PC-3 (cell line): Measurements from ENCODE around the gene CELA2B. TPM values are rescaled to one million over a fixed set of nuclear protein-coding genes. Genes with fewer than 3 reads are reported as not detected.

ENCODE experiments used
- ATAC-seq: fragments of 200-7000 bp; cut with Tn5 transposase; 2 replicates; pipeline ENCODE4 v1.9.1; 2020; ENCODE audit warnings: mild to moderate bottlenecking, moderate library complexity
- BruUV-seq: library from RNA; stranded (reverse); fragments of 400-500 nt; replicated peaks from 2 replicates; lab custom pipeline; 2021; lab: Mats Ljungman, UMichigan
- CTCF ChIA-PET: fragments of 300-600 bp; sonication (Branson Sonifier 250); formaldehyde crosslinking; loops from one replicate; lab custom pipeline; 2022; ENCODE audit warnings: antibody characterized with exemption; lab: Charles Lee
- POLR2A ChIA-PET: fragments of 300-600 bp; sonication (Branson Sonifier 250); formaldehyde crosslinking; loops from one replicate; lab custom pipeline; 2022; ENCODE audit warnings: antibody characterized with exemption; ENCODE audit not compliant: unreplicated experiment; lab: Charles Lee
- DNase-seq: peaks from one replicate; pipeline ENCODE4 v3.0.0-alpha.2; 2015
- H2AFZ ChIP-seq: fragments of 300-600 bp; sonication (generic); 2 replicates; pipeline ENCODE4 v1.6.0; 2016; ENCODE audit warnings: antibody characterized with exemption, low read length
- H3F3A ChIP-seq: fragments of 300-600 bp; sonication (generic); one replicate; pipeline ENCODE4 v1.6.0; 2017; ENCODE audit warnings: antibody characterized with exemption, low read length, control low read depth, mild to moderate bottlenecking; ENCODE audit not compliant: unreplicated experiment
- H3K27ac ChIP-seq: fragments of 300-600 bp; sonication (generic); 2 replicates; pipeline ENCODE4 v1.5.1; 2016; ENCODE audit warnings: mild to moderate bottlenecking, low read length
- H3K27me3 ChIP-seq: fragments of 300-600 bp; sonication (generic); 2 replicates; pipeline ENCODE4 v1.6.1; 2016; ENCODE audit warnings: low read length, mixed read lengths
- H3K36me3 ChIP-seq: fragments of 300-600 bp; sonication (generic); 2 replicates; pipeline ENCODE4 v1.6.1; 2016; ENCODE audit warnings: low read depth, mixed run types, low read length, mixed read lengths
- H3K4me1 ChIP-seq: fragments of 300-600 bp; sonication (generic); 2 replicates; pipeline ENCODE4 v1.5.1; 2016; ENCODE audit warnings: low read length; ENCODE audit not compliant: insufficient read depth
- H3K4me2 ChIP-seq: fragments of 300-600 bp; sonication (generic); 2 replicates; pipeline ENCODE4 v1.6.0; 2016; ENCODE audit warnings: low read length
- H3K4me3 ChIP-seq: fragments of 300-600 bp; sonication (generic); 2 replicates; pipeline ENCODE4 v1.5.1; 2016; ENCODE audit warnings: mild to moderate bottlenecking, low read length, mixed read lengths
- H3K79me2 ChIP-seq: fragments of 300-600 bp; sonication (generic); 2 replicates; pipeline ENCODE4 v1.6.1; 2017; ENCODE audit warnings: low read length, mixed read lengths
- H3K9ac ChIP-seq: fragments of 300-600 bp; sonication (generic); 2 replicates; pipeline ENCODE4 v1.6.0; 2016; ENCODE audit warnings: mild to moderate bottlenecking, low read length
- H3K9me2 ChIP-seq: fragments of 300-600 bp; sonication (generic); replicated peaks from 2 replicates; pipeline ENCODE4 v1.6.1; 2016; ENCODE audit warnings: mixed run types, low read length, mixed read lengths
- H3K9me3 ChIP-seq: fragments of 300-600 bp; sonication (generic); 2 replicates; pipeline ENCODE4 v1.6.1; 2016; ENCODE audit warnings: low read length, mixed read lengths
- H4K20me1 ChIP-seq: fragments of 300-600 bp; sonication (generic); 2 replicates; pipeline ENCODE4 v1.6.1; 2016; ENCODE audit warnings: low read length, mixed read lengths
- CTCF ChIP-seq: fragments of 300-600 bp; sonication (generic); conservative IDR thresholded peaks from 2 replicates; pipeline ENCODE4 v1.5.1; 2017; ENCODE audit warnings: antibody characterized with exemption, low read depth, mild to moderate bottlenecking, low read length
- EZH2 ChIP-seq: fragments of 300-600 bp; sonication (generic); IDR thresholded peaks from one replicate; pipeline ENCODE4 v1.6.1; 2017; ENCODE audit warnings: antibody characterized with exemption, mild to moderate bottlenecking, low read length; ENCODE audit not compliant: unreplicated experiment
- EZH2phosphoT487 ChIP-seq: fragments of 300-600 bp; sonication (generic); IDR thresholded peaks from 2 replicates; pipeline ENCODE4 v1.6.1; 2018; ENCODE audit warnings: mild to moderate bottlenecking, antibody characterized with exemption, low read length, borderline replicate concordance
- intact Hi-C: fragments of 100-400 bp; cut with micrococcal nuclease; formaldehyde crosslinking; loops from 2 replicates; pipeline ENCODE4 v1.9.0; 2023
- total RNA-seq: library from RNA; depleted of rRNA; stranded (reverse); fragments of >200 nt; gene quantifications from 2 replicates; pipeline ENCODE4 v1.2.3, GENCODE V29; 2014

Gene CELA2B
- total RNA-seq, 1 experiment from 2014 or later = not detected

GRCh38 chr1:15442759-15443158 lies 33.1 kb upstream of the CELA2B start:
- H3K4me3 ChIP-seq = no peak overlapping the region
- ATAC-seq = no peak
- H3K9me2 ChIP-seq = no peaks in the 10 kb centered on the region
- no peaks in the 10 kb centered on the region for H3K79me2 ChIP-seq
- no peaks in the 10 kb centered on the region for H3K36me3 ChIP-seq
- no peaks in the 10 kb centered on the region for H3K9me3 ChIP-seq
- H3K9ac ChIP-seq = no peak overlapping the region
- no peak overlapping the region for H2AFZ ChIP-seq
- ChIA-PET CTCF (no interaction called here), POLR2A (no interaction called here)
- DNase-seq = no peak
- intact Hi-C loops = no loop called here
- H3K27me3 ChIP-seq = no peaks in the 10 kb centered on the region
- TF ChIP-seq CTCF = no peak
- TF ChIP-seq EZH2phosphoT487 = no peak
- no peak overlapping the region for H3K4me2 ChIP-seq
- H3K27ac ChIP-seq = no peak overlapping the region
- H3K4me1 ChIP-seq = no peaks in the 10 kb centered on the region
- no TSS peak for BruUV-seq
- no peaks in the 10 kb centered on the region for H4K20me1 ChIP-seq
- no peaks in the 10 kb centered on the region for H3F3A ChIP-seq

- no peak overlapping the region for H3K9ac ChIP-seq
- CTCF ChIA-PET = no interaction called here
- no peaks in the 10 kb centered on the region for H3F3A ChIP-seq
- no peaks in the 10 kb centered on the region for H3K36me3 ChIP-seq
- no peaks in the 10 kb centered on the region for H4K20me1 ChIP-seq
- no peak for DNase-seq
- no TSS peak for BruUV-seq
- POLR2A ChIA-PET = no interaction called here
- H3K79me2 ChIP-seq = no peaks in the 10 kb centered on the region
- intact Hi-C loops = no loop called here
- H2AFZ ChIP-seq = no peak overlapping the region
- H3K4me3 ChIP-seq = no peak overlapping the region
- TF ChIP-seq EZH2phosphoT487 = no peak
- TF ChIP-seq CTCF = no peak
- TF ChIP-seq EZH2 = no peak
- no peaks in the 10 kb centered on the region for H3K9me3 ChIP-seq
- H3K27ac ChIP-seq = no peak overlapping the region
- no peak for ATAC-seq
- H3K9me2 ChIP-seq = no peaks in the 10 kb centered on the region
- H3K4me2 ChIP-seq = no peak overlapping the region
- H3K4me1 ChIP-seq = no peaks in the 10 kb centered on the region
- no peaks in the 10 kb centered on the region for H3K27me3 ChIP-seq
Measured at GRCh38 chr1:15443281-15443680, 32.6 kb upstream of the CELA2B start.

- Histone ChIP-seq H3K27me3 (no peaks in the 10 kb centered on the region), H3K79me2 (no peaks in the 10 kb centered on the region), H3K4me3 (no peak overlapping the region), H3K36me3 (no peaks in the 10 kb centered on the region), H3K27ac (no peak overlapping the region), H3K9me3 (no peaks in the 10 kb centered on the region), H3K4me2 (no peak overlapping the region), H2AFZ (no peak overlapping the region), H3K9ac (no peak overlapping the region), H3F3A (no peaks in the 10 kb centered on the region), H3K4me1 (no peaks in the 10 kb centered on the region), H3K9me2 (no peaks in the 10 kb centered on the region), H4K20me1 (no peaks in the 10 kb centered on the region)
- ATAC-seq (no peak), DNase-seq (no peak)
- ChIA-PET POLR2A (no interaction called here), CTCF (no interaction called here)
- BruUV-seq = no TSS peak
- no peak for TF ChIP-seq EZH2
- no peak for TF ChIP-seq CTCF
- no peak for TF ChIP-seq EZH2phosphoT487
- intact Hi-C loops = no loop called here
Measured at GRCh38 chr1:15444468-15445389, 31.2 kb upstream of the CELA2B start.
